ENCODE measurements around the gene HSPA5.
A peak's percentile ranks its signal among the peaks of the same experiment; 100 is the strongest.
"Not testable (repeated sequence)": the region's sequence is repeated elsewhere in the genome, so short reads cannot be mapped to it uniquely, and the experiment has no call there.

The HSPA5 gene

GRCh38 chr9:125238915-125239446 is 2.2 kb downstream of the HSPA5 start:
- H3K4me3 Mint-ChIP-seq = peak overlapping the region; percentile 98 to 99
- DNase-seq (no peak), ATAC-seq (replicated peaks) (no peak)
- H3K36me3 Mint-ChIP-seq (ENCODE audit: insufficient read depth) = peaks cover 78% of the 10 kb centered on the region
- H3K27ac Mint-ChIP-seq = peak overlapping the region; percentile 100
- peaks cover 50 to 59% of the 10 kb centered on the region in 2 donors for H3K4me1 Mint-ChIP-seq (ENCODE audit: low read depth in 2 of 2)
- no peaks in the 10 kb centered on the region for H3K9me3 Mint-ChIP-seq
- H3K27me3 Mint-ChIP-seq = no peaks in the 10 kb centered on the region

GRCh38 chr9:125238127-125238914 is 2.8 kb downstream of the HSPA5 start:
- ATAC-seq (replicated peaks) (no peak), DNase-seq (no peak)
- no peaks in the 10 kb centered on the region for H3K27me3 Mint-ChIP-seq
- H3K4me1 Mint-ChIP-seq (ENCODE audit: low read depth in 2 of 2) = peaks cover 50 to 59% of the 10 kb centered on the region in 2 donors
- peak overlapping the region; percentile 98 to 99 for H3K4me3 Mint-ChIP-seq
- peak overlapping the region; percentile 100 for H3K27ac Mint-ChIP-seq
- no peaks in the 10 kb centered on the region for H3K9me3 Mint-ChIP-seq
- H3K36me3 Mint-ChIP-seq (ENCODE audit: insufficient read depth) = peaks cover 85% of the 10 kb centered on the region

- peak overlapping the region; percentile 24 to 77 for H3K27ac Mint-ChIP-seq
- not testable (repeated sequence) for H3K9me3 Mint-ChIP-seq; DNase-seq; H3K27me3 Mint-ChIP-seq; ATAC-seq (replicated peaks)
- peaks cover 91% of the 10 kb centered on the region for H3K36me3 Mint-ChIP-seq (ENCODE audit: insufficient read depth)
- peaks cover 43 to 52% of the 10 kb centered on the region in 2 donors for H3K4me1 Mint-ChIP-seq (ENCODE audit: low read depth in 2 of 2)
- H3K4me3 Mint-ChIP-seq = peak overlapping the region; percentile 15 to 64
Observed at GRCh38 chr9:125236520-125237159, 4.5 kb downstream of the HSPA5 start.

- DNase-seq (no peak), ATAC-seq (replicated peaks) (no peak)
- H3K36me3 Mint-ChIP-seq (ENCODE audit: insufficient read depth) = peaks cover 87% of the 10 kb centered on the region
- peak overlapping the region; percentile 24 to 77 for H3K27ac Mint-ChIP-seq
- peak overlapping the region; percentile 15 to 64 for H3K4me3 Mint-ChIP-seq
- no peaks in the 10 kb centered on the region for H3K9me3 Mint-ChIP-seq
- no peaks in the 10 kb centered on the region for H3K27me3 Mint-ChIP-seq
- peaks cover 37 to 45% of the 10 kb centered on the region in 2 donors for H3K4me1 Mint-ChIP-seq (ENCODE audit: low read depth in 2 of 2)
Observed at GRCh38 chr9:125235804-125236519, 5.2 kb downstream of the HSPA5 start.

GRCh38 chr9:125234099-125234498 is 7.0 kb downstream of the HSPA5 start:
- Mint-ChIP-seq H3K4me1 (ENCODE audit: low read depth in 2 of 2) (peaks cover 33 to 38% of the 10 kb centered on the region in 2 donors), H3K36me3 (ENCODE audit: insufficient read depth) (peaks cover 73% of the 10 kb centered on the region)
- ATAC-seq (replicated peaks); H3K9me3 Mint-ChIP-seq; DNase-seq; H3K27me3 Mint-ChIP-seq; H3K4me3 Mint-ChIP-seq; H3K27ac Mint-ChIP-seq: not testable (repeated sequence)

GRCh38 chr9:125233678-125234077 is 7.5 kb downstream of the HSPA5 start:
- Mint-ChIP-seq H3K27me3 (no peaks in the 10 kb centered on the region), H3K27ac (no peak overlapping the region), H3K36me3 (ENCODE audit: insufficient read depth) (peaks cover 70% of the 10 kb centered on the region), H3K4me3 (no peak overlapping the region), H3K4me1 (ENCODE audit: low read depth in 2 of 2) (peaks cover 29 to 34% of the 10 kb centered on the region in 2 donors), H3K9me3 (no peaks in the 10 kb centered on the region)
- ATAC-seq (replicated peaks) (no peak), DNase-seq (no peak)

GRCh38 chr9:125227761-125228160 is 13.4 kb downstream of the HSPA5 start:
- Mint-ChIP-seq H3K27ac (no peak overlapping the region), H3K9me3 (no peaks in the 10 kb centered on the region), H3K4me3 (no peak overlapping the region), H3K4me1 (ENCODE audit: low read depth in 2 of 2) (no peaks in the 10 kb centered on the region), H3K36me3 (ENCODE audit: insufficient read depth) (peaks cover 32% of the 10 kb centered on the region), H3K27me3 (no peaks in the 10 kb centered on the region)
- ATAC-seq (replicated peaks) = no peak
- DNase-seq = no peak

GRCh38 chr9:125224858-125225257 is 16.3 kb downstream of the HSPA5 start:
- peaks cover 33% of the 10 kb centered on the region for H3K36me3 Mint-ChIP-seq (ENCODE audit: insufficient read depth)
- H3K4me3 Mint-ChIP-seq, H3K27me3 Mint-ChIP-seq: not testable (repeated sequence)

GRCh38 chr9:125218621-125219020 is 22.5 kb downstream of the HSPA5 start:
- Mint-ChIP-seq H3K4me1 (ENCODE audit: low read depth in 2 of 2) (peaks cover 0 to 3% of the 10 kb centered on the region in 2 donors), H3K4me3 (no peak overlapping the region), H3K27me3 (no peaks in the 10 kb centered on the region), H3K27ac (no peak overlapping the region), H3K9me3 (no peaks in the 10 kb centered on the region), H3K36me3 (ENCODE audit: insufficient read depth) (peaks cover 35% of the 10 kb centered on the region)
- ATAC-seq (replicated peaks) = no peak
- no peak for DNase-seq

More at GRCh38 chr9:125224858-125225257, 16.3 kb downstream of the HSPA5 start:
- not testable (repeated sequence) for ATAC-seq (replicated peaks); H3K9me3 Mint-ChIP-seq; H3K27ac Mint-ChIP-seq; H3K4me1 Mint-ChIP-seq (ENCODE audit: low read depth in 2 of 2); DNase-seq

GRCh38 chr9:125214186-125214585 is 27.0 kb downstream of the HSPA5 start:
- H3K27ac Mint-ChIP-seq = peak overlapping the region in 1 of 2 donors; percentile 13
- H3K4me1 Mint-ChIP-seq (ENCODE audit: low read depth in 2 of 2) = peaks cover 0 to 3% of the 10 kb centered on the region in 2 donors
- no peaks in the 10 kb centered on the region for H3K9me3 Mint-ChIP-seq
- DNase-seq = no peak
- H3K27me3 Mint-ChIP-seq = no peaks in the 10 kb centered on the region
- no peak overlapping the region for H3K4me3 Mint-ChIP-seq
- peaks cover 46% of the 10 kb centered on the region for H3K36me3 Mint-ChIP-seq (ENCODE audit: insufficient read depth)
- no peak for ATAC-seq (replicated peaks)

- Mint-ChIP-seq H3K4me1 (ENCODE audit: low read depth in 2 of 2) (peaks cover 14 to 17% of the 10 kb centered on the region in 2 donors), H3K27ac (peak overlapping the region in 1 of 2 donors; percentile 5), H3K27me3 (no peaks in the 10 kb centered on the region), H3K36me3 (ENCODE audit: insufficient read depth) (peaks cover 43% of the 10 kb centered on the region), H3K9me3 (no peaks in the 10 kb centered on the region), H3K4me3 (no peak overlapping the region)
- DNase-seq (no peak), ATAC-seq (replicated peaks) (no peak)
Observed at GRCh38 chr9:125204477-125204876, 36.7 kb downstream of the HSPA5 start.

- Mint-ChIP-seq H3K4me3 (no peak overlapping the region), H3K27ac (no peak overlapping the region)
Observed at GRCh38 chr9:125202846-125203618, 38.1 kb downstream of the HSPA5 start.

More at GRCh38 chr9:125202846-125203618, 38.1 kb downstream of the HSPA5 start:
- no peak for DNase-seq
- H3K9me3 Mint-ChIP-seq = no peaks in the 10 kb centered on the region
- no peak for ATAC-seq (replicated peaks)
- H3K27me3 Mint-ChIP-seq = no peaks in the 10 kb centered on the region
- H3K4me1 Mint-ChIP-seq (ENCODE audit: low read depth in 2 of 2) = peaks cover 15 to 17% of the 10 kb centered on the region in 2 donors
- H3K36me3 Mint-ChIP-seq (ENCODE audit: insufficient read depth) = peaks cover 35% of the 10 kb centered on the region

All from effector memory CD8-positive, alpha-beta T cell (primary cell).